Measurements from ENCODE around the gene PLCB1.

DNA sequence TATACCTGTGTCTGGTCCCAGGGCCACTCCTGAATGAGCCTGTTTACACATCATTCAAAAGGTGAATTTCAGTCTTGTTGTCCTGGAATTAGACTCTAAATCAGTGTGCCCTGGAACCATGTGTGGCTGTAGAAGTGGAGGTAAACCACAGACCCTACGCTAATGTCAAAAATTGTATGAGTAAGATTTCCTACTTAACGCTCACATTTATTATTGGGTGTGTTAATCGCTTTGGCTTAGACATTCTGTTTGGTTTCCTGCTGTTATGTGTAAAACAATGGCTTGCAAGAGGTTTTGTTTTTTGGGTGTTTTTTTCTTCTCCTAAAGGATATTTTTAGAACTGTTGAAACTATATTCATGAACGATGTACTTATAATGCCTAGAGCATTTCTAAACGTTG lies 19.3 kb downstream of the PLCB1 start:
- TF ChIP-seq CTCF (IDR thresholded peaks at IDR 0.05; ENCODE audit: low read depth, low read length) (no peak), POLR2A (IDR thresholded peaks at IDR 0.05; ENCODE audit: extremely low read depth, insufficient read length) (no peak), MYC (IDR thresholded peaks at IDR 0.05; ENCODE audit: low read depth, low read length) (no peak)
- TF ChIP-seq, protein P1, sequence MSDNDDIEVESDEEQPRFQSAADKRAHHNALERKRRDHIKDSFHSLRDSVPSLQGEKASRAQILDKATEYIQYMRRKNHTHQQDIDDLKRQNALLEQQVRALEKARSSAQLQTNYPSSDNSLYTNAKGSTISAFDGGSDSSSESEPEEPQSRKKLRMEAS (IDR thresholded peaks at IDR 0.05; ENCODE audit: low read depth, low read length) = no peak
